HEK293 (cell line): ENCODE data around the gene CDCA3.

ENCODE experiments used
- CTCF ChIA-PET: fragments of 350-600 bp; formaldehyde crosslinking; extraction: SDS; loops from one replicate; lab custom pipeline; 2021; ENCODE audit warnings: antibody characterized with exemption; lab: Yijun Ruan, JAX
- POLR2A ChIA-PET: fragments of 300-600 bp; formaldehyde crosslinking; extraction: SDS; loops from one replicate; lab custom pipeline; 2020; ENCODE audit warnings: antibody characterized with exemption, inconsistent platforms; lab: Yijun Ruan, JAX
- H3K27ac ChIP-seq: fragments of 200-500 bp; sonication (Bioruptor generic); 2 replicates; pipeline ENCODE4 v1.5.1; 2014; ENCODE audit warnings: low read depth, low read length, control low read depth, inconsistent platforms; ENCODE audit errors: extremely low read depth
- H3K36me3 ChIP-seq, 2 experiments: fragments of 200-500 bp in 1 of 2; sonication (Bioruptor generic) in 1 of 2; 1 replicate in 1 of 2; 2 replicates in 1 of 2; pipeline ENCODE4 v1.5.1; 2014 to 2017; ENCODE audit warnings: inconsistent platforms in 2 of 2, low read length in 2 of 2; ENCODE audit not compliant: control insufficient read depth in 2 of 2, insufficient read depth in 1 of 2
- H3K4me1 ChIP-seq: fragments of 200-500 bp; sonication (Bioruptor generic); 2 replicates; pipeline ENCODE4 v1.5.1; 2014; ENCODE audit warnings: mild to moderate bottlenecking, low read length, inconsistent platforms; ENCODE audit not compliant: control insufficient read depth, insufficient read depth
- H3K4me3 ChIP-seq: 2 replicates; pipeline ENCODE4 v1.5.1; 2011; ENCODE audit warnings: low read depth, mild to moderate bottlenecking, control low read depth, low read length, moderate library complexity
- H3K9me3 ChIP-seq: fragments of 200-500 bp; sonication (Bioruptor generic); 2 replicates; pipeline ENCODE4 v1.5.1; 2014; ENCODE audit warnings: low read depth, low read length, inconsistent platforms; ENCODE audit not compliant: control insufficient read depth, insufficient read depth
- BCL11A ChIP-seq: fragments of 450-650 bp; formaldehyde crosslinking; IDR thresholded peaks from 2 replicates; pipeline ENCODE4 v1.5.1; 2016; ENCODE audit warnings: low read depth, missing biosample characterization, missing genetic modification characterization
- GLI2 ChIP-seq: fragments of 450-650 bp; formaldehyde crosslinking; IDR thresholded peaks from 2 replicates; pipeline ENCODE4; 2017; ENCODE audit warnings: missing biosample characterization, missing genetic modification characterization, low read depth, borderline replicate concordance
- KLF10 ChIP-seq: fragments of 450-650 bp; IDR thresholded peaks from 2 replicates; pipeline ENCODE4 v1.5.1; 2018; ENCODE audit warnings: missing biosample characterization, mild to moderate bottlenecking, missing genetic modification characterization
- OSR2 ChIP-seq: fragments of 450-650 bp; formaldehyde crosslinking; IDR thresholded peaks from 2 replicates; pipeline ENCODE4 v1.5.1; 2016; ENCODE audit warnings: missing biosample characterization, missing genetic modification characterization
- SP2 ChIP-seq: fragments of 450-650 bp; formaldehyde crosslinking; IDR thresholded peaks from 2 replicates; pipeline ENCODE4 v1.5.1; 2016; ENCODE audit warnings: missing biosample characterization, missing genetic modification characterization
- SP7 ChIP-seq: fragments of 450-650 bp; formaldehyde crosslinking; IDR thresholded peaks from 2 replicates; pipeline ENCODE4 v1.5.1; 2016; ENCODE audit warnings: missing biosample characterization, missing genetic modification characterization
- ZBTB48 ChIP-seq: fragments of 450-650 bp; formaldehyde crosslinking; IDR thresholded peaks from 2 replicates; pipeline ENCODE4 v1.5.1; 2016; ENCODE audit warnings: missing biosample characterization, missing genetic modification characterization
- ZFP69B ChIP-seq: fragments of 450-650 bp; formaldehyde crosslinking; IDR thresholded peaks from 2 replicates; pipeline ENCODE4 v1.5.1; 2016; ENCODE audit warnings: missing biosample characterization, missing genetic modification characterization
- ZNF10 ChIP-seq: fragments of 450-650 bp; formaldehyde crosslinking; IDR thresholded peaks from 2 replicates; pipeline ENCODE4 v1.5.1; 2017; ENCODE audit warnings: missing biosample characterization, missing genetic modification characterization
- ZNF302 ChIP-seq: fragments of 450-650 bp; formaldehyde crosslinking; IDR thresholded peaks from 2 replicates; pipeline ENCODE4 v1.5.1; 2016; ENCODE audit warnings: missing biosample characterization, missing genetic modification characterization, low read depth
- ZNF600 ChIP-seq: fragments of 450-650 bp; formaldehyde crosslinking; IDR thresholded peaks from 2 replicates; pipeline ENCODE4 v1.5.1; 2016; ENCODE audit warnings: missing biosample characterization, missing genetic modification characterization
- TF ChIP-seq, protein P1 (sequence below): fragments of 450-650 bp; formaldehyde crosslinking; IDR thresholded peaks from 2 replicates; pipeline ENCODE4 v1.5.1; 2016; ENCODE audit warnings: missing biosample characterization, missing genetic modification characterization
- TF ChIP-seq, protein P2 (sequence below): fragments of 450-650 bp; formaldehyde crosslinking; IDR thresholded peaks from 2 replicates; pipeline ENCODE4 v1.5.1; 2016; ENCODE audit warnings: missing biosample characterization, missing genetic modification characterization

CDCA3 gene

DNA sequence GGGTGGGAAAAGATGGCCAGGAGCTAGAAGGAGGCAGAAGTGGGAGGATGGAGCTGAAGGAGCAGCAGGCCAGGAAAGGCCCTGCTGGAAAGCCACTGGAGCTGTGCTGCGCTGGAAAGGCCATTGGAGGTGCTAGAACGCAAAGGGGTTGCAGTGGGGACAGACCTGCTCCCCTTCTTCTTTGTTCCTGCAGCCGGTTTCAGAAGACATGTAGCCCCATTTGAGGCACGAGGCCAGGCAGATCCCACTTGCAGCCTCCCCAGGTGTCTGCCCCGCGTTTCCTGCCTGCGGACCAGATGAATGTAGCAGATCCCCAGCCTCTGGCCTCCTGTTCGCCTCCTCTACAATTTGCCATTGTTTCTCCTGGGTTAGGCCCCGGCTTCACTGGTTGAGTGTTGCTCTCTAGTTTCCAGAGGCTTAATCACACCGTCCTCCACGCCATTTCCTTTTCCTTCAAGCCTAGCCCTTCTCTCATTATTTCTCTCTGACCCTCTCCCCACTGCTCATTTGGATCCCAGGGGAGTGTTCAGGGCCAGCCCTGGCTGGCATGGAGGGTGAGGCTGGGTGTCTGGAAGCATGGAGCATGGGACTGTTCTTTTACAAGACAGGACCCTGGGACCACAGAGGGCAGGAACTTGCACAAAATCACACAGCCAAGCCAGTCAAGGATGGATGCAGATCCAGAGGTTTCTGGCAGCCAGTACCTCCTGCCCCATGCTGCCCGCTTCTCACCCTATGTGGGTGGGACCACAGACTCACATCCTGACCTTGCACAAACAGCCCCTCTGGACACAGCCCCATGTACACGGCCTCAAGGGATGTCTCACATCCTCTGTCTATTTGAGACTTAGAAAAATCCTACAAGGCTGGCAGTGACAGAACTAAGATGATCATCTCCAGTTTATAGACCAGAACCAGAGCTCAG is 31.7 kb downstream of the CDCA3 start:
- H3K27ac ChIP-seq: no peak overlapping the region
- peaks cover 0 to 3% of the 10 kb centered on the region in 2 experiments; a peak in 1 of 3 replicates for H3K36me3 ChIP-seq
- POLR2A ChIA-PET: no interaction called here
- no peak overlapping the region for H3K4me3 ChIP-seq
- no peaks in the 10 kb centered on the region for H3K9me3 ChIP-seq
- CTCF ChIA-PET: interaction anchor here (1.4 to 2.0 kb wide), 2 partner anchors 53 to 67 kb away, joined by 5 to 9 read pairs; partner anchors contain the start of genes MLF2 and PTMS
- peaks cover 6% of the 10 kb centered on the region; the same call in 1 of the 2 replicates for H3K4me1 ChIP-seq
- TF ChIP-seq SP7 (no peak), ZNF600 (tag by site-specific recombination) (0 out of 2 replicates have a peak, but pooled peaks have one; percentile 16)
- TF ChIP-seq, all 188 proteins: peak for 1

DNA sequence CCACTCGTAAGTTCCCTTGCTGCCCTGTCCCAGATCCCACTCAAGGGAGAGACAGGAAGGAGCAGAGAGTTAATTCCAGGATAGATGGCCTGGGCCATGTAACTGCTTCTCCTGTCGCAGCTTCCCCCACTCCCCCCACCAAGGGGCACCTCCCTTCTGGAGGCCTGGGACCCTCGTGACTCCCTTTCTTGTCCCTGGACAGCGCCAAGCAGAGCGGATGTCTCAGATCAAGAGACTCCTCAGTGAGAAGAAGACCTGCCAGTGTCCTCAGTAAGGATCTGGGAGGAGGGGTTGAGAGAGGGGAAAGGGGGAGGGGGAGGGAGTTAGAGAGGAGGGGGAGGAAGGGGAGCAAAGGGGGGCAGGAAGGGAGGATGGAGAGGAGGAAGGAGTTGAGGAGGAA is 32.4 kb downstream of the CDCA3 start:
- ChIA-PET CTCF (interaction anchor here (2.0 kb wide), 1 partner anchor 66 kb away, joined by 9 read pairs; the partner anchor contains the start of gene MLF2), POLR2A (no interaction called here)
- Histone ChIP-seq H3K4me3 (no peak overlapping the region), H3K36me3 (no peaks in the 10 kb centered on the region), H3K4me1 (peaks cover 6% of the 10 kb centered on the region; the same call in 1 of the 2 replicates), H3K9me3 (no peaks in the 10 kb centered on the region), H3K27ac (no peak overlapping the region)
- no peak for TF ChIP-seq ZBTB48
- TF ChIP-seq BCL11A (tag by site-specific recombination): no peak
- TF ChIP-seq GLI2 (tag by site-specific recombination): no peak

DNA sequence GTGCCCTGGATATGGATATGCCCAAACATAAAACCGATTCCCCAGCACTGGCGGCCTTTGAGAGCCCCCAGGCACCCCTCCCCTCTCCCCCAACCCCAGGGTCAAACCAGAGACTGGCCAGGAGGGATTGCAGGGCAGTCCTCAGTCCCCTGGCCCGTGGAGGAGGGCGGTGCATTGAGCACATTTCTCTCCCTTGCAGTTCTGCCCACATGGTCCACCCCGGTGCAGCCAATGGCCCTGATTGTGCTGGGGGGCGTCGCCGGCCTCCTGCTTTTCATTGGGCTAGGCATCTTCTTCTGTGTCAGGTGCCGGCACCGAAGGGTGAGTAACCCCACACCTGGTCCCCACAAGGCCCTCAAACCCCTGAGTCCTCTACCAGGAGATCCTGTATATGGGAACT is 32.9 kb downstream of the CDCA3 start:
- Histone ChIP-seq H3K36me3 (no peaks in the 10 kb centered on the region), H3K9me3 (no peaks in the 10 kb centered on the region), H3K4me1 (peaks cover 6% of the 10 kb centered on the region; the same call in 1 of the 2 replicates), H3K4me3 (no peak overlapping the region), H3K27ac (no peak overlapping the region)
- CTCF ChIA-PET: interaction anchor here (2.0 kb wide), 1 partner anchor 65 kb away, joined by 9 read pairs; the partner anchor contains the start of gene MLF2
- peak; percentile 94 for TF ChIP-seq KLF10 (tag by site-specific recombination)
- TF ChIP-seq, protein P1, sequence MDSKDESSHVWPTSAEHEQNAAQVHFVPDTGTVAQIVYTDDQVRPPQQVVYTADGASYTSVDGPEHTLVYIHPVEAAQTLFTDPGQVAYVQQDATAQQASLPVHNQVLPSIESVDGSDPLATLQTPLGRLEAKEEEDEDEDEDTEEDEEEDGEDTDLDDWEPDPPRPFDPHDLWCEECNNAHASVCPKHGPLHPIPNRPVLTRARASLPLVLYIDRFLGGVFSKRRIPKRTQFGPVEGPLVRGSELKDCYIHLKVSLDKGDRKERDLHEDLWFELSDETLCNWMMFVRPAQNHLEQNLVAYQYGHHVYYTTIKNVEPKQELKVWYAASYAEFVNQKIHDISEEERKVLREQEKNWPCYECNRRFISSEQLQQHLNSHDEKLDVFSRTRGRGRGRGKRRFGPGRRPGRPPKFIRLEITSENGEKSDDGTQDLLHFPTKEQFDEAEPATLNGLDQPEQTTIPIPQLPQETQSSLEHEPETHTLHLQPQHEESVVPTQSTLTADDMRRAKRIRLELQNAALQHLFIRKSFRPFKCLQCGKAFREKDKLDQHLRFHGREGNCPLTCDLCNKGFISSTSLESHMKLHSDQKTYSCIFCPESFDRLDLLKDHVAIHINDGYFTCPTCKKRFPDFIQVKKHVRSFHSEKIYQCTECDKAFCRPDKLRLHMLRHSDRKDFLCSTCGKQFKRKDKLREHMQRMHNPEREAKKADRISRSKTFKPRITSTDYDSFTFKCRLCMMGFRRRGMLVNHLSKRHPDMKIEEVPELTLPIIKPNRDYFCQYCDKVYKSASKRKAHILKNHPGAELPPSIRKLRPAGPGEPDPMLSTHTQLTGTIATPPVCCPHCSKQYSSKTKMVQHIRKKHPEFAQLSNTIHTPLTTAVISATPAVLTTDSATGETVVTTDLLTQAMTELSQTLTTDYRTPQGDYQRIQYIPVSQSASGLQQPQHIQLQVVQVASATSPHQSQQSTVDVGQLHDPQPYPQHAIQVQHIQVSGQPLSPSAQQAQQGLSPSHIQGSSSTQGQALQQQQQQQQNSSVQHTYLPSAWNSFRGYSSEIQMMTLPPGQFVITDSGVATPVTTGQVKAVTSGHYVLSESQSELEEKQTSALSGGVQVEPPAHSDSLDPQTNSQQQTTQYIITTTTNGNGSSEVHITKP (tag by site-specific recombination): peak; percentile 63
- no peak for TF ChIP-seq ZNF302
- TF ChIP-seq SP2: peak; percentile 13; the same call in 1 of the 2 replicates
- no peak for TF ChIP-seq ZFP69B (tag by site-specific recombination)
- TF ChIP-seq, protein P2, sequence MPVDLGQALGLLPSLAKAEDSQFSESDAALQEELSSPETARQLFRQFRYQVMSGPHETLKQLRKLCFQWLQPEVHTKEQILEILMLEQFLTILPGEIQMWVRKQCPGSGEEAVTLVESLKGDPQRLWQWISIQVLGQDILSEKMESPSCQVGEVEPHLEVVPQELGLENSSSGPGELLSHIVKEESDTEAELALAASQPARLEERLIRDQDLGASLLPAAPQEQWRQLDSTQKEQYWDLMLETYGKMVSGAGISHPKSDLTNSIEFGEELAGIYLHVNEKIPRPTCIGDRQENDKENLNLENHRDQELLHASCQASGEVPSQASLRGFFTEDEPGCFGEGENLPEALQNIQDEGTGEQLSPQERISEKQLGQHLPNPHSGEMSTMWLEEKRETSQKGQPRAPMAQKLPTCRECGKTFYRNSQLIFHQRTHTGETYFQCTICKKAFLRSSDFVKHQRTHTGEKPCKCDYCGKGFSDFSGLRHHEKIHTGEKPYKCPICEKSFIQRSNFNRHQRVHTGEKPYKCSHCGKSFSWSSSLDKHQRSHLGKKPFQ (tag by site-specific recombination): no peak
- peak; percentile 43; the same call in 1 of the 2 replicates for TF ChIP-seq ZNF10 (tag by site-specific recombination)
- TF ChIP-seq OSR2 (tag by site-specific recombination): no peak
- POLR2A ChIA-PET: no interaction called here
